HepG2 (cell line): ENCODE results near the gene RHOBTB3. TPM values are rescaled to one million over a fixed set of nuclear protein-coding genes. Genes with fewer than 3 reads are reported as not detected.

ENCODE experiments used
- NFKB2 ChIP-seq: sonication (generic); formaldehyde crosslinking; IDR thresholded peaks from 2 replicates; pipeline ENCODE4 v1.4.0; 2020; ENCODE audit warnings: missing genetic modification reagents, borderline replicate concordance
- ZKSCAN8 ChIP-seq: IDR thresholded peaks from 2 replicates; pipeline ENCODE4 v1.6.1; 2016; ENCODE audit warnings: borderline replicate concordance, missing genetic modification reagents, missing compliant biosample characterization
- ZNF296 ChIP-seq: sonication (generic); formaldehyde crosslinking; conservative IDR thresholded peaks from 2 replicates; pipeline ENCODE4 v1.5.0; 2020; ENCODE audit warnings: mild to moderate bottlenecking, missing genetic modification reagents
- ZNF607 ChIP-seq: sonication (generic); formaldehyde crosslinking; IDR thresholded peaks from 2 replicates; pipeline ENCODE4 v1.5.1; 2020; ENCODE audit warnings: missing genetic modification reagents, mild to moderate bottlenecking, borderline replicate concordance
- polyA plus RNA-seq, 8 experiments: library from polyadenylated mRNA; depleted of rRNA in 3 of 8; stranded (reverse) in 7 of 8; unstranded in 1 of 8; fragments of >200 nt; fragmentation: Illumina TruSeq in 4 of 8; extraction: Trizol in 4 of 8; gene quantifications; 2 replicates each; pipeline versions ENCODE4 v1.2.1 to v1.2.3, GENCODE V29; 2011 to 2016; ENCODE audit warnings: low read depth in 4 of 8, missing spikeins in 1 of 8, mixed read lengths in 1 of 8; ENCODE audit not compliant: insufficient read depth in 1 of 8
- total RNA-seq, 5 experiments: library from RNA; depleted of rRNA; stranded (reverse); fragments of >200 nt; fragmentation: Illumina TruSeq; extraction: Trizol; gene quantifications; 2 replicates each; pipeline ENCODE4 v1.2.3, GENCODE V29; 2016; ENCODE audit warnings: low read depth in 1 of 5
- TF ChIP-seq, protein P1 (sequence below): sonication (generic); formaldehyde crosslinking; IDR thresholded peaks from 2 replicates; pipeline ENCODE4 v1.5.0; 2020; ENCODE audit warnings: mild to moderate bottlenecking, missing genetic modification reagents
- TF ChIP-seq, protein P2 (sequence below): sonication (generic); formaldehyde crosslinking; conservative IDR thresholded peaks from 2 replicates; pipeline ENCODE4 v1.8.0; 2022; ENCODE audit warnings: mild to moderate bottlenecking, moderate library complexity, missing genetic modification reagents
- TF ChIP-seq, protein P3 (sequence below): sonication (generic); formaldehyde crosslinking; IDR thresholded peaks from 2 replicates; pipeline ENCODE4 v1.8.1; 2023; ENCODE audit warnings: mild to moderate bottlenecking, missing genetic modification reagents

Gene RHOBTB3
- total and polyA plus RNA-seq, 2 of the 13 experiments (the other 11 are each of a cell fraction or from before 2014, with no cell fraction given), result 31.6 to 35.4 TPM

DNA sequence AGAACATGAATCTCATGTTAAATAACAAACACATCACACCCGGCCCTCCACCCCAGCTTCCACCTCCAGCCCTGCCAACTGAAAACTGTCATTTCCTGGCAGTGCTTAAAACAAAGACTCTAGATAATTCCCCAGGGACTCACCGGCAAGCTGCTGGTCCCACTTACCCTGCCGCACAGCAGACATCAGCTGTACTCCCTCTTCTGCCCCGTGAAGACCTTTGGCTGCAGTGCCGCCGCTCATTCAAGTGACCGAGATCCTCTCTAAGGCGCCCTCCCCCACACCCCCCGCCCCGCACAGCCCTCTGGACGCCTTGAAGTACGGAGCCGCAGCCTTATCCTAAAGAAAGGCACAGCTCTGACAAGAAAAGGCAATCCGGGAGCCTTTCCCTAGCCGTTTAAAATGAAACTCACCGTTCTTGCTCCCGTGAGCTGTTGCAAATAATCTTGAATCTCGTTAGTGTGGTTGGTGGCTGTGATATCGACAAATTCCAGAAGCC, 91.0 kb downstream of the RHOBTB3 start (continued):
- TF ChIP-seq ZKSCAN8 (CRISPR knock-in tag) (no peak), ZNF296 (CRISPR knock-in tag) (0 out of 2 replicates have a peak, but pooled peaks have one; percentile 36), NFKB2 (CRISPR knock-in tag) (0 out of 2 replicates have a peak, but pooled peaks have one; percentile 22), ZNF607 (peak; percentile 55; the same call in 1 of the 2 replicates)
- TF ChIP-seq, protein P1, sequence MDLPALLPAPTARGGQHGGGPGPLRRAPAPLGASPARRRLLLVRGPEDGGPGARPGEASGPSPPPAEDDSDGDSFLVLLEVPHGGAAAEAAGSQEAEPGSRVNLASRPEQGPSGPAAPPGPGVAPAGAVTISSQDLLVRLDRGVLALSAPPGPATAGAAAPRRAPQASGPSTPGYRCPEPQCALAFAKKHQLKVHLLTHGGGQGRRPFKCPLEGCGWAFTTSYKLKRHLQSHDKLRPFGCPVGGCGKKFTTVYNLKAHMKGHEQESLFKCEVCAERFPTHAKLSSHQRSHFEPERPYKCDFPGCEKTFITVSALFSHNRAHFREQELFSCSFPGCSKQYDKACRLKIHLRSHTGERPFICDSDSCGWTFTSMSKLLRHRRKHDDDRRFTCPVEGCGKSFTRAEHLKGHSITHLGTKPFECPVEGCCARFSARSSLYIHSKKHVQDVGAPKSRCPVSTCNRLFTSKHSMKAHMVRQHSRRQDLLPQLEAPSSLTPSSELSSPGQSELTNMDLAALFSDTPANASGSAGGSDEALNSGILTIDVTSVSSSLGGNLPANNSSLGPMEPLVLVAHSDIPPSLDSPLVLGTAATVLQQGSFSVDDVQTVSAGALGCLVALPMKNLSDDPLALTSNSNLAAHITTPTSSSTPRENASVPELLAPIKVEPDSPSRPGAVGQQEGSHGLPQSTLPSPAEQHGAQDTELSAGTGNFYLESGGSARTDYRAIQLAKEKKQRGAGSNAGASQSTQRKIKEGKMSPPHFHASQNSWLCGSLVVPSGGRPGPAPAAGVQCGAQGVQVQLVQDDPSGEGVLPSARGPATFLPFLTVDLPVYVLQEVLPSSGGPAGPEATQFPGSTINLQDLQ (CRISPR knock-in tag), result 0 out of 2 replicates have a peak, but pooled peaks have one; percentile 24
- TF ChIP-seq, protein P2, sequence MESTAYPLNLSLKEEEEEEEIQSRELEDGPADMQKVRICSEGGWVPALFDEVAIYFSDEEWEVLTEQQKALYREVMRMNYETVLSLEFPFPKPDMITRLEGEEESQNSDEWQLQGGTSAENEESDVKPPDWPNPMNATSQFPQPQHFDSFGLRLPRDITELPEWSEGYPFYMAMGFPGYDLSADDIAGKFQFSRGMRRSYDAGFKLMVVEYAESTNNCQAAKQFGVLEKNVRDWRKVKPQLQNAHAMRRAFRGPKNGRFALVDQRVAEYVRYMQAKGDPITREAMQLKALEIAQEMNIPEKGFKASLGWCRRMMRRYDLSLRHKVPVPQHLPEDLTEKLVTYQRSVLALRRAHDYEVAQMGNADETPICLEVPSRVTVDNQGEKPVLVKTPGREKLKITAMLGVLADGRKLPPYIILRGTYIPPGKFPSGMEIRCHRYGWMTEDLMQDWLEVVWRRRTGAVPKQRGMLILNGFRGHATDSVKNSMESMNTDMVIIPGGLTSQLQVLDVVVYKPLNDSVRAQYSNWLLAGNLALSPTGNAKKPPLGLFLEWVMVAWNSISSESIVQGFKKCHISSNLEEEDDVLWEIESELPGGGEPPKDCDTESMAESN (CRISPR knock-in tag), result 0 out of 2 replicates have a peak, but pooled peaks have one; percentile 36
- TF ChIP-seq, protein P3, sequence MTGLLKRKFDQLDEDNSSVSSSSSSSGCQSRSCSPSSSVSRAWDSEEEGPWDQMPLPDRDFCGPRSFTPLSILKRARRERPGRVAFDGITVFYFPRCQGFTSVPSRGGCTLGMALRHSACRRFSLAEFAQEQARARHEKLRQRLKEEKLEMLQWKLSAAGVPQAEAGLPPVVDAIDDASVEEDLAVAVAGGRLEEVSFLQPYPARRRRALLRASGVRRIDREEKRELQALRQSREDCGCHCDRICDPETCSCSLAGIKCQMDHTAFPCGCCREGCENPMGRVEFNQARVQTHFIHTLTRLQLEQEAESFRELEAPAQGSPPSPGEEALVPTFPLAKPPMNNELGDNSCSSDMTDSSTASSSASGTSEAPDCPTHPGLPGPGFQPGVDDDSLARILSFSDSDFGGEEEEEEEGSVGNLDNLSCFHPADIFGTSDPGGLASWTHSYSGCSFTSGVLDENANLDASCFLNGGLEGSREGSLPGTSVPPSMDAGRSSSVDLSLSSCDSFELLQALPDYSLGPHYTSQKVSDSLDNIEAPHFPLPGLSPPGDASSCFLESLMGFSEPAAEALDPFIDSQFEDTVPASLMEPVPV (CRISPR knock-in tag), result 0 out of 2 replicates have a peak, but pooled peaks have one; percentile 38
